ENCODE measurements around the gene EMB. TPM values are rescaled to one million over a fixed set of nuclear protein-coding genes. Genes with fewer than 3 reads are reported as not detected.
"Not testable (repeated sequence)": the region's sequence is repeated elsewhere in the genome, so short reads cannot be mapped to it uniquely, and the experiment has no call there.

The EMB gene
- total and polyA plus RNA-seq, 7 donors: 0.42 to 4.3 (median 2.8) TPM

GRCh38 chr5:50435168-50435567, 5.9 kb downstream of the EMB start:
- Histone ChIP-seq H3K9me3 (no peaks in the 10 kb centered on the region), H3K27ac (no peak overlapping the region), H3K27me3 (ENCODE audit: insufficient read depth in 3 of 3, low read length in 2 of 3) (peaks cover 0 to 3% (median 2%) of the 10 kb centered on the region in 3 donors), H3K4me3 (no peak overlapping the region), H3K4me1 (no peaks in the 10 kb centered on the region), H3K36me3 (ENCODE audit: insufficient read depth in 1 of 2, low read depth in 1 of 2) (no peaks in the 10 kb centered on the region)
- intact Hi-C loops (cut with DNase I): no loop called here
- ATAC-seq (no peak), DNase-seq (no peak)
- 87 to 89% (median 88%) methylated on average over 3 of the region's 3 CpGs for WGBS, 3 donors
- TF ChIP-seq CTCF (IDR thresholded peaks at IDR 0.05): no peak

GRCh38 chr5:50431133-50431904, 9.8 kb downstream of the EMB start:
- ATAC-seq; H3K36me3 ChIP-seq (ENCODE audit: insufficient read depth in 1 of 2, low read depth in 1 of 2); H3K27ac ChIP-seq; H3K9me3 ChIP-seq; H3K27me3 ChIP-seq (ENCODE audit: insufficient read depth in 3 of 3, low read length in 2 of 3); intact Hi-C loops (cut with DNase I); H3K4me3 ChIP-seq; DNase-seq; H3K4me1 ChIP-seq: not testable (repeated sequence)
- 14 to 22% (median 20%) methylated on average over 3 of the region's 3 CpGs for WGBS, 3 donors

- H3K9me3 ChIP-seq; H3K27ac ChIP-seq; ATAC-seq; H3K4me3 ChIP-seq; DNase-seq; H3K36me3 ChIP-seq (ENCODE audit: insufficient read depth in 1 of 2, low read depth in 1 of 2); H3K4me1 ChIP-seq; H3K27me3 ChIP-seq (ENCODE audit: insufficient read depth in 3 of 3, low read length in 2 of 3); intact Hi-C loops (cut with DNase I): not testable (repeated sequence)
- WGBS, 3 donors: 69 to 85% (median 79%) methylated on average over 3 of the region's 3 CpGs
These were observed 17.8 kb downstream of the EMB start for GRCh38 chr5:50423100-50423799.

GRCh38 chr5:50421184-50421950, 19.7 kb downstream of the EMB start:
- H3K4me3 ChIP-seq: not testable (repeated sequence)

GRCh38 chr5:50420343-50420935, 20.6 kb downstream of the EMB start:
- Histone ChIP-seq H3K9me3 (no peaks in the 10 kb centered on the region), H3K4me3 (no peak overlapping the region), H3K36me3 (ENCODE audit: insufficient read depth in 1 of 2, low read depth in 1 of 2) (no peaks in the 10 kb centered on the region), H3K4me1 (no peaks in the 10 kb centered on the region), H3K27me3 (ENCODE audit: insufficient read depth in 3 of 3, low read length in 2 of 3) (no peaks in the 10 kb centered on the region), H3K27ac (no peak overlapping the region)
- no peak for ATAC-seq
- no peak for DNase-seq
- WGBS, 3 donors: 78 to 80% (median 79%) methylated on average over 5 of the region's 5 CpGs
- no peak for TF ChIP-seq CTCF (IDR thresholded peaks at IDR 0.05)
- intact Hi-C loops (cut with DNase I): no loop called here

More at GRCh38 chr5:50421184-50421950, 19.7 kb downstream of the EMB start:
- H3K27me3 ChIP-seq (ENCODE audit: insufficient read depth in 3 of 3, low read length in 2 of 3); H3K4me1 ChIP-seq; intact Hi-C loops (cut with DNase I); H3K9me3 ChIP-seq; DNase-seq; H3K27ac ChIP-seq; H3K36me3 ChIP-seq (ENCODE audit: insufficient read depth in 1 of 2, low read depth in 1 of 2); ATAC-seq: not testable (repeated sequence)
- WGBS, 3 donors: 79 to 92% (median 87%) methylated on average over 6 of the region's 7 CpGs

GRCh38 chr5:50419656-50420055, 21.4 kb downstream of the EMB start:
- intact Hi-C loops (cut with DNase I); ATAC-seq; H3K36me3 ChIP-seq (ENCODE audit: insufficient read depth in 1 of 2, low read depth in 1 of 2); H3K9me3 ChIP-seq; DNase-seq; H3K4me3 ChIP-seq; H3K4me1 ChIP-seq; H3K27me3 ChIP-seq (ENCODE audit: insufficient read depth in 3 of 3, low read length in 2 of 3); H3K27ac ChIP-seq: not testable (repeated sequence)
- 74 to 87% (median 79%) methylated on average over 6 of the region's 6 CpGs for WGBS, 3 donors

- DNase-seq; H3K4me3 ChIP-seq; H3K27me3 ChIP-seq (ENCODE audit: insufficient read depth in 3 of 3, low read length in 2 of 3); H3K36me3 ChIP-seq (ENCODE audit: insufficient read depth in 1 of 2, low read depth in 1 of 2); H3K4me1 ChIP-seq; ATAC-seq; intact Hi-C loops (cut with DNase I); H3K27ac ChIP-seq; H3K9me3 ChIP-seq: not testable (repeated sequence)
- 85 to 95% (median 94%) methylated on average over 3 of the region's 3 CpGs for WGBS, 3 donors
These were observed 24.5 kb downstream of the EMB start for GRCh38 chr5:50416637-50417036.

Measured in psoas muscle (tissue), 8 donors.